Ishikawa (cell line): ENCODE results near the gene UBL5.

Experiments used
- CEBPB ChIP-seq: IDR thresholded peaks from 2 replicates; pipeline ENCODE4 v1.6.1; 2012
- CREB1 ChIP-seq: IDR thresholded peaks from 2 replicates; pipeline ENCODE4 v1.6.1; 2012; ENCODE audit warnings: low read depth
- EGR1 ChIP-seq: IDR thresholded peaks from 2 replicates; pipeline ENCODE4 v1.6.1; 2012
- EP300 ChIP-seq: IDR thresholded peaks from 2 replicates; pipeline ENCODE4 v1.6.1; 2012; ENCODE audit warnings: borderline replicate concordance
- FOXM1 ChIP-seq: IDR thresholded peaks from 2 replicates; pipeline ENCODE4 v1.6.1; 2012; ENCODE audit warnings: low read depth, borderline replicate concordance
- NFIC ChIP-seq: IDR thresholded peaks from 2 replicates; pipeline ENCODE4 v1.6.1; 2012
- RAD21 ChIP-seq: IDR thresholded peaks from 2 replicates; pipeline ENCODE4 v1.6.1; 2012; ENCODE audit warnings: low read depth
- TAF1 ChIP-seq: IDR thresholded peaks from 2 replicates; pipeline ENCODE4 v1.6.1; 2012; ENCODE audit warnings: low read depth, mild to moderate bottlenecking
- TCF12 ChIP-seq: IDR thresholded peaks from 2 replicates; pipeline ENCODE4 v1.6.1; 2012; ENCODE audit warnings: low read depth
- TEAD4 ChIP-seq: IDR thresholded peaks from 2 replicates; pipeline ENCODE4 v1.6.1; 2012
- YY1 ChIP-seq: IDR thresholded peaks from 2 replicates; pipeline ENCODE4 v1.6.1; 2012; ENCODE audit warnings: low read depth
- ZBTB7A ChIP-seq: IDR thresholded peaks from 2 replicates; pipeline ENCODE4 v1.6.1; 2012; ENCODE audit warnings: low read depth
- TF ChIP-seq, protein P1 (sequence below): IDR thresholded peaks from 2 replicates; pipeline ENCODE4 v1.6.1; 2012; ENCODE audit warnings: low read depth, mild to moderate bottlenecking
- TF ChIP-seq, protein P2 (sequence below): IDR thresholded peaks from 2 replicates; pipeline ENCODE4 v1.6.1; 2012
- TF ChIP-seq, protein P3 (sequence below): IDR thresholded peaks from 2 replicates; pipeline ENCODE4 v1.6.1; 2012

UBL5 gene

DNA sequence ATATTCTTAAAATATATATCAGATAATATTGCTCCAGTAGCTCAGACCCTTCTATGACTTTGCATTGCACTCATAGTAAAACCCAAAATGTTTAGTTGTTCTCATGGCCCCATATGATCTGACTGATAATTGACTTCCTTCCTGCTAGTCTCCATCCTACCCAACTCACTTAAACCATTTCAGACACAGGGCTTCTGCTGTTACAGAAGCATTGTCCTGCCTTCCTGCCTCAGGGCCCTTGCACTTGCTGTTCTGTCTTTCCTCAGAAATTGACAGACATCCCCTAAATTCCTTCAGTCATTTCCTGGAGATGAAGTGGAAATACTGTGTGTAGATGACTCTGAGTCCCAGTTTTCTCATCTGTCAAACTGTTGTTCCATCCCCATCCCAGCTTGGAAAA, 28.6 kb upstream of the UBL5 start:
- TF ChIP-seq ZBTB7A: no peak
- no peak for TF ChIP-seq EP300
- no peak for TF ChIP-seq RAD21
- TF ChIP-seq, protein P1, sequence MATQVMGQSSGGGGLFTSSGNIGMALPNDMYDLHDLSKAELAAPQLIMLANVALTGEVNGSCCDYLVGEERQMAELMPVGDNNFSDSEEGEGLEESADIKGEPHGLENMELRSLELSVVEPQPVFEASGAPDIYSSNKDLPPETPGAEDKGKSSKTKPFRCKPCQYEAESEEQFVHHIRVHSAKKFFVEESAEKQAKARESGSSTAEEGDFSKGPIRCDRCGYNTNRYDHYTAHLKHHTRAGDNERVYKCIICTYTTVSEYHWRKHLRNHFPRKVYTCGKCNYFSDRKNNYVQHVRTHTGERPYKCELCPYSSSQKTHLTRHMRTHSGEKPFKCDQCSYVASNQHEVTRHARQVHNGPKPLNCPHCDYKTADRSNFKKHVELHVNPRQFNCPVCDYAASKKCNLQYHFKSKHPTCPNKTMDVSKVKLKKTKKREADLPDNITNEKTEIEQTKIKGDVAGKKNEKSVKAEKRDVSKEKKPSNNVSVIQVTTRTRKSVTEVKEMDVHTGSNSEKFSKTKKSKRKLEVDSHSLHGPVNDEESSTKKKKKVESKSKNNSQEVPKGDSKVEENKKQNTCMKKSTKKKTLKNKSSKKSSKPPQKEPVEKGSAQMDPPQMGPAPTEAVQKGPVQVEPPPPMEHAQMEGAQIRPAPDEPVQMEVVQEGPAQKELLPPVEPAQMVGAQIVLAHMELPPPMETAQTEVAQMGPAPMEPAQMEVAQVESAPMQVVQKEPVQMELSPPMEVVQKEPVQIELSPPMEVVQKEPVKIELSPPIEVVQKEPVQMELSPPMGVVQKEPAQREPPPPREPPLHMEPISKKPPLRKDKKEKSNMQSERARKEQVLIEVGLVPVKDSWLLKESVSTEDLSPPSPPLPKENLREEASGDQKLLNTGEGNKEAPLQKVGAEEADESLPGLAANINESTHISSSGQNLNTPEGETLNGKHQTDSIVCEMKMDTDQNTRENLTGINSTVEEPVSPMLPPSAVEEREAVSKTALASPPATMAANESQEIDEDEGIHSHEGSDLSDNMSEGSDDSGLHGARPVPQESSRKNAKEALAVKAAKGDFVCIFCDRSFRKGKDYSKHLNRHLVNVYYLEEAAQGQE: no peak
- TF ChIP-seq TAF1: no peak
- TF ChIP-seq, protein P2, sequence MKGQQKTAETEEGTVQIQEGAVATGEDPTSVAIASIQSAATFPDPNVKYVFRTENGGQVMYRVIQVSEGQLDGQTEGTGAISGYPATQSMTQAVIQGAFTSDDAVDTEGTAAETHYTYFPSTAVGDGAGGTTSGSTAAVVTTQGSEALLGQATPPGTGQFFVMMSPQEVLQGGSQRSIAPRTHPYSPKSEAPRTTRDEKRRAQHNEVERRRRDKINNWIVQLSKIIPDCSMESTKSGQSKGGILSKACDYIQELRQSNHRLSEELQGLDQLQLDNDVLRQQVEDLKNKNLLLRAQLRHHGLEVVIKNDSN: no peak
- no peak for TF ChIP-seq NFIC
- TF ChIP-seq FOXM1: no peak
- TF ChIP-seq TEAD4: no peak
- TF ChIP-seq TCF12: no peak
- TF ChIP-seq, protein P3, sequence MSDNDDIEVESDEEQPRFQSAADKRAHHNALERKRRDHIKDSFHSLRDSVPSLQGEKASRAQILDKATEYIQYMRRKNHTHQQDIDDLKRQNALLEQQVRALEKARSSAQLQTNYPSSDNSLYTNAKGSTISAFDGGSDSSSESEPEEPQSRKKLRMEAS: no peak
- no peak for TF ChIP-seq EGR1
- TF ChIP-seq YY1: no peak

DNA sequence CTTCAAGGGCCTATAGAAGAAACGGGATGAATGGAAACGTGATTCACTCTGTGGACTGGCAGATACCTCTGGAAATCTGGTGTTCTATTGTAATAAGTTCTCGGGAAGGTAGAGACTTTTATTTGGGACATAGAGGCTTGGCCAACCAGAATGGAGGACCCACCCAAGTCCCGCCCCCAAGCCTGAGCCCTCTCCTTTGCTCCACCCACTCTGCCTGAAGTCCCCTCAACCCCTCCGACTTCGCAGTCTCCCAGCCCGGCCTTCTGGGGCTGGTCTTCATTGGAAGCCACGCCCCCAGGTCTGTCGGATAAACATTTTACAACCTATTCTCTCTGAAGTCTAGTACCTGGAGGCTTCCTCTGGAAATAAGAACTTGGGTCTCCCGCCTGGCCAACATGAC, 25.7 kb upstream of the UBL5 start:
- TF ChIP-seq, protein P1: no peak
- no peak for TF ChIP-seq EP300
- TF ChIP-seq, protein P2: no peak
- no peak for TF ChIP-seq ZBTB7A
- no peak for TF ChIP-seq TAF1
- TF ChIP-seq, protein P3: no peak
- TF ChIP-seq FOXM1: no peak
- no peak for TF ChIP-seq RAD21
- no peak for TF ChIP-seq EGR1
- no peak for TF ChIP-seq CREB1
- TF ChIP-seq TCF12: no peak
- no peak for TF ChIP-seq TEAD4
- TF ChIP-seq CEBPB: no peak
- no peak for TF ChIP-seq NFIC
- TF ChIP-seq YY1: no peak

DNA sequence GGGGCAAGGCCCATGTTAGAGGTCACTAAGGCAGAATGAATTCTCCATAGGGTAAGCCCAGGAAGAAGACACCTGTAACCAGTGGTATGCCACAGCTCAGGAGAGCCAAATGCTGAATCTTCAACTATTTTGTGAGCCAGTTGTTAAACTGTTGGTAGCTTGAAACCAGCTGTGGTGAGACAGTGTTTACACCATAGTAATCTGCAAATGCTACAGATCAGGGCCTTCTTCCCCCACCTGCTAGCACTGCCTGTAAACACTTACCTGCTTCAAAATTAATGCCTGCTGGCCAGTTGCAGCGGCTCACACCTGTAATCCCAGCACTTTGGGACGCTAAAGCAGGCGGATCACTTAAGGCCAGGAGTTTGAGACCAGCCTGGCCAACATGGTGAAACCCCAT, 20.9 kb upstream of the UBL5 start:
- no peak for TF ChIP-seq ZBTB7A
- TF ChIP-seq TAF1: no peak
- TF ChIP-seq, protein P2: no peak
- no peak for TF ChIP-seq RAD21
- no peak for TF ChIP-seq YY1
- TF ChIP-seq CREB1: no peak
- no peak for TF ChIP-seq FOXM1
- TF ChIP-seq TCF12: no peak
- no peak for TF ChIP-seq NFIC
- TF ChIP-seq, protein P3: no peak
- no peak for TF ChIP-seq TEAD4
- TF ChIP-seq, protein P1: no peak
